ENCODE results near the gene PI4KB.

PI4KB gene

DNA sequence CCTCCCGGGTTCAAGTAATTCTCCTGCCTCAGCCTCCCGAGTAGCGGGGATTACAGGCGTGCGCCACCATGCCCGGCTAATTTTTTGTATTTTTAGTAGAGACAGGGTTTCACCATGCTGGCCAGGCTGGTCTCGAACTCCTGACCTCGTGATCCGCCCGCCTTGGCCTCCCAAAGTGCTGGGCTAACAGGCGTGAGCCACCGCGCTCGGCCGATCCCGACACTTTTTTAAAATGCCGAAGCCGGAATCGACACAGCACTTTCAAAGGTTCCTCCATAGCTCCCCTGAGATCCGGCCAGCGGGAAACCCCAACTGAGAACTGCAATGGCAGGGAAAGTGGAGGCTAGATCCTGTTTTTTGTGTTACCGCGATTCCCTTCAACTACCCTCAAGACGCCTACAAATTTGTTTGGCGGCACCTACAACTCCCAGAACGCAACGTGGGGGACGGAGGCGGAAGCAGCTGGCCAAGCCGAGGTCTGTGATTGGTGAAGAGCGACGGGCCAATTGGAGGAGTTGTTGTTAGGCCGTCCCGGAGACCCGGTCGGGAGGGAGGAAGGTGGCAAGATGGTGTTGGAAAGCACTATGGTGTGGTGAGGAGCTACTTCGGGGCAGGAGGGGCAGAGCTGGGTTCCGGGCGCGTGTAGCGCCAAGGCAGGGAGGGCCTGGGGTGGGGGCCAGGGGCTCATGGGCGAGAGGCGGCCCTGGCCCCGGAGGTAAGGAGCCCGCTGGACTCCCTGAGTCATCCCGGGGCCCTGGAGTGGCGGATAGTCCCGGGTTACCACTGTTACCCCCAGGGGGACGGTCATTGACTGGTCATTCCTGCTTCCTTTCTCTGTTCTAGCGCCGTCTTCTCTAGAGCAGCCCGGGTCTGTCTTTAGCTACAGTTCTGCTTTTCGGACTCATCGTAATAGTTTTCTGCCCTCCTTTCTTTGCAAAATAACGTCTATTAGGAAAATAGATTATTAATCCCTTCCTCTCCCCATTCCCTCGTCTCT is 72.7 kb downstream of the PI4KB start, which contains the start of gene PSMD4:
PSMD4 (plus strand) TSS at position 518 of the 997 bp plus-strand sequence; CDS start at position 567, 49 bp downstream.
- Mint-ChIP-seq H3K9me3 (no peaks in the 10 kb centered on the region), H3K27me3 (ENCODE audit: low read depth) (no peaks in the 10 kb centered on the region), H3K36me3 (ENCODE audit: low read depth) (peaks cover 18% of the 10 kb centered on the region), H3K4me1 (peaks cover 16% of the 10 kb centered on the region), H3K27ac (peak within 1 kb of the TSS; percentile 65 to 98 (median 92)), H3K4me3 (peak within 1 kb of the TSS; percentile 95 to 97 (median 95))
- TF ChIP-seq, protein P1, sequence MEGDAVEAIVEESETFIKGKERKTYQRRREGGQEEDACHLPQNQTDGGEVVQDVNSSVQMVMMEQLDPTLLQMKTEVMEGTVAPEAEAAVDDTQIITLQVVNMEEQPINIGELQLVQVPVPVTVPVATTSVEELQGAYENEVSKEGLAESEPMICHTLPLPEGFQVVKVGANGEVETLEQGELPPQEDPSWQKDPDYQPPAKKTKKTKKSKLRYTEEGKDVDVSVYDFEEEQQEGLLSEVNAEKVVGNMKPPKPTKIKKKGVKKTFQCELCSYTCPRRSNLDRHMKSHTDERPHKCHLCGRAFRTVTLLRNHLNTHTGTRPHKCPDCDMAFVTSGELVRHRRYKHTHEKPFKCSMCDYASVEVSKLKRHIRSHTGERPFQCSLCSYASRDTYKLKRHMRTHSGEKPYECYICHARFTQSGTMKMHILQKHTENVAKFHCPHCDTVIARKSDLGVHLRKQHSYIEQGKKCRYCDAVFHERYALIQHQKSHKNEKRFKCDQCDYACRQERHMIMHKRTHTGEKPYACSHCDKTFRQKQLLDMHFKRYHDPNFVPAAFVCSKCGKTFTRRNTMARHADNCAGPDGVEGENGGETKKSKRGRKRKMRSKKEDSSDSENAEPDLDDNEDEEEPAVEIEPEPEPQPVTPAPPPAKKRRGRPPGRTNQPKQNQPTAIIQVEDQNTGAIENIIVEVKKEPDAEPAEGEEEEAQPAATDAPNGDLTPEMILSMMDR (IDR thresholded peaks at IDR 0.05; ENCODE audit: unreplicated experiment in 3 of 3) = no peak

DNA sequence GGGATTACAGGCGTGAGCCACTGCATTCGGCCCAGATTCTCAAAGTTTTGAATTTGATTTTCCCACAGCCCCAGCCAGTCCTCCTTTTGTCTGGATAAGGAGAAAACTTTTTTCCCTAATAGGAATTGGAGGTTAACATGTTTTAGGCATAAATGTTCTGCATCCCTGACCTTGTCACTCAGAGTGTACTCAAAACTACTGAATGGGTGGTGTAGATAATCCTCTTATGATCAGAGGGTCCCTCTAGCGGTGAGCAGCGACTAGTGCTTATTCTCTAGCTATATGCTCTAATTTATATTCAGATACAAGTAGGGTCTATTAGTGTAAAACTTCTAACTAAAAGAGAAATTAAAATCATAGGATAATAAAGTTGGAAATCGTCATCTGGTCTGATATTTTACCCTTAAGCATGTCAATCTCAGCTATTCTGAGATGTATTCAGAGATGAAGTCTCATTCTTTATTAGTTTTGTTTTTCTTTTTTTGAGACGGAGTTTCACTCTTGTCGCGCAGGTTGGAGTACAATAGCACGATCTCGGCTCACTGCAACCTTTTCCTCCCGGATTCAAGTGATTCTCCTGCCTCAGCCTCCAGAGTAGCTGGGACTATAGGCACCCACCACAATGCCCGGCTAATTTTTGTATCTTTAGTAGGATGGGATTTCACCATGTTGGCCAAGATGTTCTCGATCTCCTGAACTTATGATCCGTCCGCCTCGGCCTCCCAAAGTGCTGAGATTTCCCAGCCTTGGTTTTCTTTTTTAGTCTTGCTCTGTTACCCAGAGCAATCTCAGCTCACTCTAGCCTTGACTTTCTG is 75.4 kb downstream of the PI4KB start:
- peaks cover 11% of the 10 kb centered on the region for H3K4me1 Mint-ChIP-seq
- peak overlapping the region; percentile 22 to 39 (median 38) for H3K27ac Mint-ChIP-seq
- peaks cover 39% of the 10 kb centered on the region for H3K36me3 Mint-ChIP-seq (ENCODE audit: low read depth)
- peak overlapping the region; percentile 44 to 72 (median 64) for H3K4me3 Mint-ChIP-seq
- H3K27me3 Mint-ChIP-seq (ENCODE audit: low read depth) = no peaks in the 10 kb centered on the region
- TF ChIP-seq, protein P1 (IDR thresholded peaks at IDR 0.05; ENCODE audit: unreplicated experiment in 3 of 3) = peak; percentile 80 to 84 (median 81)
- no peaks in the 10 kb centered on the region for H3K9me3 Mint-ChIP-seq

DNA sequence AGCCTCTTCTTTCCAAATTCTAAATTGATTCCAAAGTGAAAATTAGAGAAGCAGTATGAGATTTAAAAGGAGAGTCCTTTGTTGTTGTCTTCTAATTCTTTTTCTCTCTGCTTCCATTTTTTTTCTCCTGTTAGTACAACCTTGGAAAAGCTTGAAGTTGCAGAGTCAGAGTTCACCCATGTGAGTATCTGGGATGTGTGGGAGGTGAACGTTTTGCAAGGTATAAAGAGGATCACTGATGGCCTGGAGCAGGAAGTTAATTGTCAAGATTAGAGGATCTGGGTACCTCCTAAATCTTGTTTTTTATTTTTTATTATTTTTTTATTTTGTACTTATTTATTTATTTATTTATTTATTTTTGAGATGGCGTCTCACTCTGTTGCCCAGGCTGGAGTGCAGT is 80.4 kb downstream of the PI4KB start:
- no peak overlapping the region for H3K27ac Mint-ChIP-seq
- no peaks in the 10 kb centered on the region for H3K27me3 Mint-ChIP-seq (ENCODE audit: low read depth)
- no peak overlapping the region for H3K4me3 Mint-ChIP-seq

DNA sequence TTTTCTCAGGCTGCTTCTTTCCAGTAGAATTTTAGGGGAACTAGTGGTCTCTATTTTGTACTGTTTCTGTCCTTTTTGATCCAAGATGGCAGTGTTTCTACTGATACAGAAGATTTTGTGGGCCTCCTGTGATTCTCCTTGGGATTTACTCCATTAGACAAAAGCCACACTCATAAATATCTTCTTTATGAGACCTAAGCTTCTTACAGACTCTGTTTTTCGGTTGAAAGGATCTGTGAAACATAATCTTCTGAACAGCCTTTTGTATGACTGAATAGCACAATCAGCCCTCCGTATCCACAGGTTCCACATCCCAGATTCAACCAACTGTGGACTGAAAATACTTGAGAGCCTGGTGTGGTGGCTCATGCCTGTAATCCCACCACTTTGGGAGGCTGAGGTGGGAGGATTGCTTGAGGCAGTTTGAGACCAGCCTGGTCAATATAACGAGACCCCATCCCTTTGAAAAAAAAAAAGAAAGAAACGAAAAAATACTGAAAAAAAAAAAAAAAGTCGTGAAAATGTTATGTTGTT is 83.5 kb downstream of the PI4KB start:
- H3K4me1 Mint-ChIP-seq = no peaks in the 10 kb centered on the region
- H3K9me3 Mint-ChIP-seq = no peaks in the 10 kb centered on the region
- H3K36me3 Mint-ChIP-seq (ENCODE audit: low read depth) = peaks cover 83% of the 10 kb centered on the region
- no peak overlapping the region for H3K27ac Mint-ChIP-seq
- TF ChIP-seq, protein P1 (IDR thresholded peaks at IDR 0.05; ENCODE audit: unreplicated experiment in 3 of 3) = no peak
- no peaks in the 10 kb centered on the region for H3K27me3 Mint-ChIP-seq (ENCODE audit: low read depth)
- H3K4me3 Mint-ChIP-seq = no peak overlapping the region

More for the DNA sequence above, 80.4 kb downstream of the PI4KB start:
- peaks cover 82% of the 10 kb centered on the region for H3K36me3 Mint-ChIP-seq (ENCODE audit: low read depth)
- TF ChIP-seq, protein P1 (IDR thresholded peaks at IDR 0.05; ENCODE audit: unreplicated experiment in 3 of 3) = no peak
- H3K9me3 Mint-ChIP-seq = no peaks in the 10 kb centered on the region
- H3K4me1 Mint-ChIP-seq = no peaks in the 10 kb centered on the region

DNA sequence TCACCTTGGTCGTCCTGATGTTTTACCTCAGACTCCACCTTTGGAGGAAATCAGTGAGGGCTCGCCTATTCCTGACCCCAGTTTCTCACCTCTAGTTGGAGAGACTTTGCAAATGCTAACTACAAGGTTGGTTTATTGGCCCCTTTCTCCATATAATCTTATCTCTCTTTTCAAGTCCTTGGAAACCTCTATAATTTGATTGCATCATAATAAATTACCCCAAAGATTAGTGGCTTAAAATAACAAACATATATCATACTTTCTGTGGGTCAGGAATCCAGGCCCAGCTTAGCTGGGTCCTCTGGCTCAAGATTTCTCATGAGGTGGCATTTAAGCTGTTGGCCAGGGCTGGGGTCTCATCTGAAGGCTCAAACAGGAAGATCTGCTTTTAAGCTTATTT is 84.8 kb downstream of the PI4KB start:
- H3K36me3 Mint-ChIP-seq (ENCODE audit: low read depth) = peaks cover 83% of the 10 kb centered on the region

More for the DNA sequence above, 84.8 kb downstream of the PI4KB start:
- TF ChIP-seq, protein P1 (IDR thresholded peaks at IDR 0.05; ENCODE audit: unreplicated experiment in 3 of 3) = no peak
- no peaks in the 10 kb centered on the region for H3K9me3 Mint-ChIP-seq
- no peak overlapping the region for H3K27ac Mint-ChIP-seq
- H3K4me3 Mint-ChIP-seq = no peak overlapping the region
- H3K4me1 Mint-ChIP-seq = no peaks in the 10 kb centered on the region
- H3K27me3 Mint-ChIP-seq (ENCODE audit: low read depth) = no peaks in the 10 kb centered on the region
